Measurements from ENCODE around the gene NKRF.
"Not testable (repeated sequence)": the region's sequence is repeated elsewhere in the genome, so short reads cannot be mapped to it uniquely, and the experiment has no call there.

Gene NKRF

DNA sequence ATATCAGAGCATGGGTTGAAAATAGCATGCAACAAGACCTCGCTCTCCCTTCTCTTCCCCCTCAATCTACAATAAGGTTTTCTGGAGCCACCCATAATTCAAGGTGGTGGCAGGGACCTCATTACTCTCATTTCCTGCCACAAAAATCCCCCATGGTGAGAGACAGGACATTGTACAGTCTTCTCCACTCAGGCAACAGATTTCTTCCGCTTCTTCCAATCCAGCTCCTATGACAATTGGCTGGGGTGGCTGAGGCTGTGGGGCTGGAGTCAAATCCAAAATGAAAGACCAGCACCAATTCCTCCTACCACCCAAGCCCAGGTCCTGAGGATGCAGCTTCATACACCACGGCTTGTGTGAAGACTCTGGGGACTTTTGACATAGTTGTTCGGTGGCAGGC, 40.3 kb upstream of the NKRF start:
- no peak overlapping the region for H3K4me3 ChIP-seq (ENCODE audit: low read depth, low read length)
- TF ChIP-seq, protein P1, sequence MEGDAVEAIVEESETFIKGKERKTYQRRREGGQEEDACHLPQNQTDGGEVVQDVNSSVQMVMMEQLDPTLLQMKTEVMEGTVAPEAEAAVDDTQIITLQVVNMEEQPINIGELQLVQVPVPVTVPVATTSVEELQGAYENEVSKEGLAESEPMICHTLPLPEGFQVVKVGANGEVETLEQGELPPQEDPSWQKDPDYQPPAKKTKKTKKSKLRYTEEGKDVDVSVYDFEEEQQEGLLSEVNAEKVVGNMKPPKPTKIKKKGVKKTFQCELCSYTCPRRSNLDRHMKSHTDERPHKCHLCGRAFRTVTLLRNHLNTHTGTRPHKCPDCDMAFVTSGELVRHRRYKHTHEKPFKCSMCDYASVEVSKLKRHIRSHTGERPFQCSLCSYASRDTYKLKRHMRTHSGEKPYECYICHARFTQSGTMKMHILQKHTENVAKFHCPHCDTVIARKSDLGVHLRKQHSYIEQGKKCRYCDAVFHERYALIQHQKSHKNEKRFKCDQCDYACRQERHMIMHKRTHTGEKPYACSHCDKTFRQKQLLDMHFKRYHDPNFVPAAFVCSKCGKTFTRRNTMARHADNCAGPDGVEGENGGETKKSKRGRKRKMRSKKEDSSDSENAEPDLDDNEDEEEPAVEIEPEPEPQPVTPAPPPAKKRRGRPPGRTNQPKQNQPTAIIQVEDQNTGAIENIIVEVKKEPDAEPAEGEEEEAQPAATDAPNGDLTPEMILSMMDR (IDR thresholded peaks at IDR 0.05; ENCODE audit: low read depth, low read length, missing control alignments), result no peak
- no peak for DNase-seq (ENCODE audit: low read depth)

DNA sequence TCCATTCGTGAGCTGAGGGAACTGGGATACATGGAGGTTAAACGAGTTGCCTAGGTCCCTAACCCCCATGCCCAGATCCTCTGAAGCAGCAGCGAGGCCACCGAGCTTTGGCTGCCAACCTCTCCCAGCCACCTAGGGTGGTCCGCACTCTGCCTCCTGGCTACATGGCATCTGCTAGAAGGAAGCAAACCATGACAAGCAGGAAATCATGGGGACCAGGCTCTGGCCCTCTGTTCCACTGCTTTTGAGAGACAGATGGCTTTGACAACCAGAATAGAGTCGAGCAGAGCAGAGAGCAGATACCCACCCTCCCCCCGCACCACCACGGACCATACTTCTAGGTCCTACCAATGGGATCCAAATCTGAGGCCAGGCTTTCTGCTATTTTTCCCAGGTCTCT, 37.5 kb upstream of the NKRF start:
- TF ChIP-seq, protein P1 (IDR thresholded peaks at IDR 0.05; ENCODE audit: low read depth, low read length, missing control alignments), result no peak
- DNase-seq (ENCODE audit: low read depth), result no peak
- H3K4me3 ChIP-seq (ENCODE audit: low read depth, low read length), result no peak overlapping the region

DNA sequence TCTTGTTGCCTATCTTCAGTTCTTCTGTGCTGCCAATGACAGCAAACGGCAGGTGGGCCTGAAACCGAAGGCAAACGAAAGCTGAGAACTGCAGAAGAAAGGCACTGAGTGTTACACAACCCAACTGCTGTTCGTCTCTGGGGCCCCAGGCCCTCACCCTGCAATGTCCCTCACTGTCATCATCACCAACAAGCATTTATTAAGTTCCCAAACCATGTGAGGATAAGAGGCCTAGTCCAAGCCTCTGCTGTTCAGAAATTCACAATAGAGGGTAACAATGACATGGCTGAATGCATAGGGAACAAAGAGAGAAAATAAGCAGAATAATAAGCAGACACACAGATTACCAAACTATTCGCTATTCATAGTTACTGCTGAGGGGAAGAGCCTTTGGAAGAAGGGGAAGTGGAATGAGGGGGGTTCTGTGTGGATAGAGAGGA, 34.5 kb upstream of the NKRF start:
- DNase-seq (ENCODE audit: low read depth), result no peak
- TF ChIP-seq, protein P1 (IDR thresholded peaks at IDR 0.05; ENCODE audit: low read depth, low read length, missing control alignments), result no peak
- no peak overlapping the region for H3K4me3 ChIP-seq (ENCODE audit: low read depth, low read length)

DNA sequence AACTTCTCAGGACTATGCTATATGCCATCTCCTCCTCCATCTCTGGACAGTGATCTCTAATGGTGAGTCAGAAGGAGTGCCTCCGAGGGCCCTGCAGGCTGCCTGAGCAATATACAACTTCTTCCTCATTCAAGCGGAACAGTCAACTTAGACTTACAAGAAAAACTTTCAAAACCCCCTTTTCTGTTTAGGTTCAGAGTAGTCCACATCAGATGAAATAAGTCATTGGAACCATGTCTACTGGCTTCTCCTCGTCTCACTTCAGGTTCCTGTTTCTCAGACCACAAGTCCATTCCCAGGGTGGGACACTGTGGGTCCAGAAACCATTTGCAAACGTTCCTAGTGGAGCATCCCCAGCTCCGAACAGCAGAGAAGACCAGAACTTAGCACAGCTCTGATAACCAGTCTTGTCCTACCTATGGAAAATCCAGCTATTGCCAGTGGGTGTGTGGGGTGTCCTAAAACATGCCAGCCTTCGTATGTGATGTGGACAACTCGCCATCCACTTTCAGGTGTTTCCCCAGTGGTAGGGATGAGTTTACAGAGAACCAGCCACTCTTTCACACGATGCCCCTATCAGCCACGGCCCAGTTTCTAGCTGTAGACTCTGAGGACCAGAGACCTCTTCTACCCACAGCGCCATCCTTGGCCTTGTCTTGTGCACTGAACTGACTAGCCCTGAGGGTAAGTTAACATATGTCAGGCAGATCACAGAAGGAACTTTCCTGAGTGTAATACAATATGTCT, 32.7 kb upstream of the NKRF start:
- DNase-seq (ENCODE audit: low read depth), result no peak
- no peak overlapping the region for H3K4me3 ChIP-seq (ENCODE audit: low read depth, low read length)
- TF ChIP-seq, protein P1 (IDR thresholded peaks at IDR 0.05; ENCODE audit: low read depth, low read length, missing control alignments), result no peak

DNA sequence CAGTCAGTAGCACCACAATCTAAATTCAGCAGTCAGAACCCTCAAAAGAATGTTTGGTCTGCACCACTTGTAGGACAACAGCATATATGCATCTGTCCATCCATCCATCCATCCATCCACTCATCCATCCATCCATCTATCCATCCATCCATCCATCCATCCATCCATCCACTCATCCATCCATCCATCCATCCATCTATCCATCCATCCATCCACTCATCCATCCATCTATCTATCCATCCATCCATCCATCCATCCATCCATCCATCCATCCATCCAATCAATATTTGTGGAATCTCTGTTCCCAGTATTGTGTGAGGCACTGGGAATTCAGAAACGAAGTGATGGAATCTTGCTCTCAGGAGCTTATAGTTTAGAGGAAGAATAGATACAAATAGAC, 31.2 kb upstream of the NKRF start:
- not testable (repeated sequence) for DNase-seq (ENCODE audit: low read depth); H3K4me3 ChIP-seq (ENCODE audit: low read depth, low read length)

GRCh38 chrX:119636419-119636818, 30.2 kb upstream of the NKRF start:
- no peak for DNase-seq (ENCODE audit: low read depth)
- TF ChIP-seq, protein P1 (IDR thresholded peaks at IDR 0.05; ENCODE audit: low read depth, low read length, missing control alignments), result no peak
- no peak overlapping the region for H3K4me3 ChIP-seq (ENCODE audit: low read depth, low read length)

- DNase-seq (ENCODE audit: low read depth), result no peak
- TF ChIP-seq, protein P1 (IDR thresholded peaks at IDR 0.05; ENCODE audit: low read depth, low read length, missing control alignments), result no peak
Observed at GRCh38 chrX:119635799-119636198, 29.6 kb upstream of the NKRF start.

More at GRCh38 chrX:119635799-119636198, 29.6 kb upstream of the NKRF start:
- H3K4me3 ChIP-seq (ENCODE audit: low read depth, low read length), result no peak overlapping the region

All from GM12864 (cell line).